H1 (cell line): ENCODE results near the gene DOCK6. TPM values are rescaled to one million over a fixed set of nuclear protein-coding genes. Genes with fewer than 3 reads are reported as not detected.

Experiments
- MAFK ChIP-seq: IDR thresholded peaks from 2 replicates; pipeline ENCODE4 v1.6.1; 2012; ENCODE audit warnings: low read depth, mild to moderate bottlenecking, improper control_type of control experiment, low read length
- polyA plus RNA-seq, 7 experiments: library from polyadenylated mRNA; depleted of rRNA in 3 of 7; stranded (reverse) in 5 of 7; unstranded in 2 of 7; fragments of >200 nt in 5 of 7; fragments of 200-250 nt in 2 of 7; gene quantifications; 1 replicate in 5 of 7; 2 replicates in 1 of 7; 4 replicates in 1 of 7; pipeline versions ENCODE4 v1.2.1 to v1.2.3, GENCODE V29; 2011 to 2013; ENCODE audit warnings: missing spikeins in 2 of 7, mixed read lengths in 2 of 7
- total RNA-seq: library from RNA; stranded (reverse); fragmentation: NEBNext Ultra II Directional; extraction: Animal tissue kit (Norgen Biotek cat#: 25700); gene quantifications from 2 replicates; pipeline ENCODE4 v1.2.1, GENCODE V29; 2021

The DOCK6 gene
- total and polyA plus RNA-seq, 2 of the 8 experiments (the other 6 are each of a cell fraction or from before 2014, with no cell fraction given): 25.5 to 54.7 TPM

DNA sequence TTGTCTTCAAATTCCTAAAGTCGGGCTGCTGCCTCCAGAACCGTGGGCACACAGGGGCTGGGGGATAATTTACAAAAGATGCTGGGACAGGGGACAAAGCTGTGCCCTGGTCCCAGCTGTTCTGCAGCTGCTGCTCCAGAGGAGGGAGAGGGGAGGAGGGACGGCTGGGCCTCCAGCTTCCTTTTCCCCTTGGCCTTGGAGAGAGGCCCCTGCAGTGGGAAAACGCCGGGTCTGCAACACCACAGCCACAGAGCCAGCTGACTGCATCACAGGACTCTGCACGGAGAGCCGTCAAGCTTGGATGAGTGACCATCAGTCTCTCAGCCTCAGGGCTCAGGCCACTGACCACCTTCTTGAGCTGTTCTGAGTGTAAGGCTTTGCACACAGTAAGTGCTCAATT, 6.1 kb downstream of the DOCK6 start (continued):
- TF ChIP-seq MAFK: no peak
